Fibroblast of peridontal ligament (primary cell): Measurements from ENCODE around the gene USP35.
A peak's percentile ranks its signal among the peaks of the same experiment; 100 is the strongest.

Source experiments
- DNase-seq: peaks from one replicate; pipeline ENCODE4 v3.0.0-alpha.2; 2010; ENCODE audit errors: extremely low read depth

USP35 gene

GRCh38 chr11:78234006-78234405 lies 45.3 kb downstream of the USP35 start:
- no peak for DNase-seq

DNA sequence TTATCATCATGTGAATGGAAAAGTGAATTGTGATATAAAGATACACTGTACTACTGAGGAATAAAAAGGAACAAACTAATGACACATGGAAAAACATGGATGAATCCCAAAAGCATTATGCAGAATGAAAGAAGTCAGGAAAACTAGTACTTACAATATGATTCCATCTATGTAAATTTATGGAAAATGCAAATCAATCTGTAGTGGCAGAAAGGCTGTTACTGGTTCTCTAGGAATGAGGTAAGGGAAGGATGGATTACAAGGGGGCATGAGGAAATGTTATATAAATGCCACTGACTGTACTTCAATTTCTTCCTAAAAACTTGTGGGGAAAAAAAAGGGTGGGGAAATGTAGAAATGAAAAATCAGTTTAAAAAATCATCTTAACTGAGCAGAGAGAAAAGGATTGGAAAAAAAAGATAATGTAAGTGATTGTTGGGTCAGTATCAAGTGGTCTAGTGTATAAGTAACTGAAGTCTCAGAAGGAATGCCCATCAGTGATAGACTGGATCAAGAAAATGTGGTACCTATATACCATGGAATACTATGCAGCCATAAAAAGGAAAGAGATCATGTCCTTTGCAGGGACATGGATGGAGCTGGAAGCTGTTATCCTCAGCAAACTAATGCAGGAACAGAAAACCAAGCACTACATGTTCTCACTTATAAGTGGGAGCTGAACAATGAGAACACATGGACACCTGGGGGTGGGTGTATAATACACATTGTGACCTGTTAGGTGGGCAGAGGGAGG lies 48.8 kb downstream of the USP35 start:
- no peak for DNase-seq

GRCh38 chr11:78239781-78240180 lies 51.1 kb downstream of the USP35 start:
- DNase-seq, result no peak

GRCh38 chr11:78241475-78241874 lies 52.8 kb downstream of the USP35 start:
- no peak for DNase-seq

GRCh38 chr11:78244080-78244479 lies 55.4 kb downstream of the USP35 start:
- peak; percentile 32 for DNase-seq

GRCh38 chr11:78244546-78245255 lies 56.0 kb downstream of the USP35 start:
- peak; percentile 55 for DNase-seq

DNA sequence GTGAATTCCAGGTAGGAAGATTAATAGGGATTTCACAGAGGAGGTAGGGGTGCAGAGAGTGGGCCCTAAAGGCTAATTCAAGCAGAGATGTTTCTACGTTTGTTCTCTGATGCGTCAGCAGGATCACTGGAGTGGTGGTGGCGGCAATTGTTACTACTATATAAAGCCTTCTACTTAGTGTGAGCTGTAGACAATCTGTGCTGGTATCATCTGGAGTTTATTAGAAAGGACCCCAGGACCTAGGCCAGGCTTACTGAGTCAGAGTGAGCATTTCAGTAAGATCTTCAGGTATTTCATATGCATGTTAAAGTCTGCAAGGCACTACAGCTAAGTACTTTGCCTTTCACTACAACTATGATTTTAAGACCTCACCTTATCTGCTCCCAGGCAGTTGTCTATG lies 59.5 kb downstream of the USP35 start:
- peak; percentile 33 for DNase-seq

- no peak for DNase-seq
Measured at GRCh38 chr11:78248903-78249302, 60.2 kb downstream of the USP35 start.

DNA sequence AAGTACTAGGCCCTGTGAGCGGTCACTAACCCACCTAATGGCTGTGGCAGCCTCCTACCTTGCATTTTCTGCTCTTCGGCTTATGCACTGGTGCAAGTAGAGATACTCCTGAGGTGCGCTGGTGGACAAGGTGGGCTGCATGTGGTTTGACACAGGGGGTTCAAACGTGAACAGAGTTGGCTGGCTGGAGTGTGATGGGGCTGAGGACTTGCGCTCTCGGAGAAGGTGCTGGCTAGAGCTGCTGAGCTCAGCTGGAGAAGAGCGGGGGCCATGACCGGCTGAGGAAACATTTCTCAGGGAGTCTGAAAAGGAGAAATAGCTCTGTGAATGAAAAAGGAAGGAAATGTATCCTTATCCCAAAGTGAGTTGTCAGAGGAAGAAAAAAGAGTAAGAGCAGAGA lies 61.4 kb downstream of the USP35 start:
- no peak for DNase-seq

DNA sequence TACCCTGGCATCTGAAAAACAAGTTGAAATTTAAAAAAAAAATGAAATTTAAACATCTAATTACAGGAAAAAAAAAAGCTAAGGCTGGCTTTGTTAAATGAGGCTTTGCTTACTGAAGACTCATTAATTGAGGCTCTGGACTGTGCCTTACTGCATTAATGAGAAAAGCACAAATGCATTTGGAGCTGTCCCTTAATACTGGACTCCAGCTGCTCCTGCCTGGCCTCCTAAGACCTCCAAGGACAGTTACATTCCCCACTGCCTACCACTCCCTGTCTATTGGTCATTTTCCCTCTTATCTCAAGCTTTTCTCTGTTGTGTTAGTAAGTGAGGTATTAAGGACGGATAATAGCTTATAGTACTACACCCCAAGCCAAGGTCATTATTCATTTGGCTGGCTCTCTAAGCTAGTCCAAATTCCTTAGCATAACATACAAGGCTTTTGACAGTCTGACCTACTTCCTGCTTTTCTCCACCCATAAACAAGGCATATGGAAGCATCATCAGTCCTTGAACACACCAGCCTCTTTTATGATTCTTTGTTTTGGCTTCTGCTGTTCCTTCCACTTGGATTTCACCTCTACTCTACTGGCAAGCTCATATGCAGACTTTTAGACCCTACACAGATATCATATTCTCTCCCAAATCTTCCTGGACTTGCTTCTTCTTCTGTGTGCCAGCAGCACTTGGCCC lies 62.5 kb downstream of the USP35 start:
- DNase-seq, result peak; percentile 11

- DNase-seq, result no peak
Measured at GRCh38 chr11:78253797-78254196, 65.1 kb downstream of the USP35 start.

DNA sequence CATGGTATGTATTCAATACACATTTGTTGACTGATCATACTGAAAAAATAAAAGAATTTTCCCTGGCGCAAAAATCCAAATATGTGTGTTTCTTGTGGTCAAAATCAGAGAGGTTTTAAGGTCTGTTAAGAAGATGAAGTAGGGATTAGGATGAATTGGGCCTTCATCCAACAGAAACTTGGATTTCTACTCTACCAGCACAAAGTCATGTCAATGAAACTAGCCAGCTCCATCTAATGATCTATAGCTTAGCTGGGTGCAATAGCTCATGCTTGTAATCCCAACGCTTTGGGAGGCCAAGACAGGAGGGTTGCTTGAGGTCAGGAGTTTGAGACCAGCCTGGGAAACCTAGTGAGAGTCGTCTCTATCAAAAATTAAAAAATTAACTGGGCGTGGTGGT lies 65.5 kb downstream of the USP35 start:
- no peak for DNase-seq

DNA sequence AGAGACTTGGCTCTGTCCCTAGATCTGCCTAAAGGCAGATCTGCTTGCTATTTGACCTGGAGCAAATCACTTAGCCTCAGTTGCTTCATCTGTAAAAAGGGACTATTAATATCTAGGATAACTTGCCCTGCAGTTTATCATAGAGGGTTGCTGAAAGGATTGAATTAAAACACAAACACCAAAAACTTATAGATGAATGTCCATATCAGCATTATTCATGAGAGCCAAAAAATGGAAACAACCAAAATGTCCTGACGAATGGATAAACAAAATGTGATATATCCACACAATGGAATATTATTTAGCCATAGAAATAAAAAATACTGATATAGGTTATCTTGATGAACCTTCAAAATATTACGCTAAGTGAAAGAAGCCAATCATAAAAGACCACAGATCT lies 67.2 kb downstream of the USP35 start:
- no peak for DNase-seq

GRCh38 chr11:78256962-78257361 lies 68.2 kb downstream of the USP35 start:
- DNase-seq, result peak; percentile 94

GRCh38 chr11:78257654-78258053 lies 68.9 kb downstream of the USP35 start:
- no peak for DNase-seq

GRCh38 chr11:78259777-78260487 lies 71.2 kb downstream of the USP35 start:
- no peak for DNase-seq

DNA sequence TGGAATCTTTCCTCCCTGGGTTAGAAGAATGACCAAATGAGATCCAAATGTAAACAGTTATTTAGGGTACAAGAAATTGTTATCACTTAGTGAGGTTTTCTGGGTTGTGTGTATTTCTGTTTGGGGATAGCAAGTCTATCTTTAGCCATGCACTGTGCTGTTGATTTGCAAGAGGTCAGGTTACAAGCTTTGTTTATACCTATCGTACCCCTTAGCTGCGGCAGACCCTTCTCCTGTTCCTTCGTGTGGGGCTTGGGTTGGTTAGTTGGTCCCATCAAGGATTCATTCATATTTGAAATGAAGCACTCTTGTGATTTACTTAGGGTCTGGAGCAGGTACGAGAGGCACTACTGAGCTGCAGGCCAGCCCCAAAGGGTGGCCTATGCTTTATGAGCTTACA lies 72.6 kb downstream of the USP35 start:
- no peak for DNase-seq

- DNase-seq, result no peak
Measured at GRCh38 chr11:78261828-78262227, 73.1 kb downstream of the USP35 start.

- no peak for DNase-seq
Measured at GRCh38 chr11:78262238-78262637, 73.5 kb downstream of the USP35 start.

- no peak for DNase-seq
Measured at GRCh38 chr11:78262691-78263090, 74.0 kb downstream of the USP35 start.
